ENCODE measurements around the gene KIF24.
"Not testable (repeated sequence)": the region's sequence is repeated elsewhere in the genome, so short reads cannot be mapped to it uniquely, and the experiment has no call there.

KIF24 gene

DNA sequence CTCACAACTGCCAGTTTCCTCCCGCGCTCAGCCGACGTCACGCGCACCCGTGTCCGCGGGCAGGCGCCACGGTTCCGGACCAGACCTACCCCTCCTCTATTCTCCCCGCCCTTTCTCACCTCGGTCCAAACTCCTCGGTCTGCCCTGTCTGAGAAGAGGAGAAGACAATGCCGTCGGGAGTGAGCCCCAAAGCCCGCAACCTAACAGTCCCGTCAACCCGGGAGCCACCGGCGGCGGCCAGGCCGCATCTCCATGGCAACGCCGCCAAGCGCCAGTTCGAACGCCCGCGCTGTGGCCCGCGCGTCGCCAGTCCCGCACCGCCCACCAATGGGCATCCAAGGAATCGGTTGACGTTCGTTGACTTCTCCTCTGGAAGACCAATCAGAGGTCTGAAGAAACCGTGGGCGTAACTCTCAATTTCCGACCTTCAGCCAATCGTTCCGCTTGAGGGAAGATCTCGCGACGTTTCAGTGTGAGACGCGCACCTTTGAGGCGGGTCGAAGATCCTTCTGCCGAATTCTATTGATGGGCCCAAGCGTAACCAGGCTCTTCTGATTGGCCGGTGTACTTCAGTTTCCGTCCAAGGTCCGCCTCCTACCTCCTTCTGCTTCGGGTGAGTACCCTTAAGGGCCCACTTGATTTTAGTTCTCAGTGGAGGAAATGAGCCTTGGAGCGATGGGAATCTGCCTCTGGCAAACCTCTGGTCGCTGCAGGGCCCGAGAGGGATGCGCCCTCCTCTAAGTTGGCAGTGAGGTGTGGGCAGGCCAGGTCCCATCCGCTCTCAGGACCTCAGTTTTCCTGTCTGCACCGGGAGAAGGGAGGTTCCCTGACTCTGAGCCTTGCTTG, at the start of gene KIF24, which contains the start of gene NUDT2:
TSS of gene KIF24 (minus strand) at position 282 of the 846 bp plus-strand sequence. CDS start 17,922 bp downstream, outside the sequence.
TSS of gene NUDT2 (plus strand) at position 583 of the 846 bp plus-strand sequence. CDS start 9,471 bp downstream, outside the sequence.
- peak; percentile 100 for DNase-seq (ENCODE audit: low read depth in 2 of 2)

DNA sequence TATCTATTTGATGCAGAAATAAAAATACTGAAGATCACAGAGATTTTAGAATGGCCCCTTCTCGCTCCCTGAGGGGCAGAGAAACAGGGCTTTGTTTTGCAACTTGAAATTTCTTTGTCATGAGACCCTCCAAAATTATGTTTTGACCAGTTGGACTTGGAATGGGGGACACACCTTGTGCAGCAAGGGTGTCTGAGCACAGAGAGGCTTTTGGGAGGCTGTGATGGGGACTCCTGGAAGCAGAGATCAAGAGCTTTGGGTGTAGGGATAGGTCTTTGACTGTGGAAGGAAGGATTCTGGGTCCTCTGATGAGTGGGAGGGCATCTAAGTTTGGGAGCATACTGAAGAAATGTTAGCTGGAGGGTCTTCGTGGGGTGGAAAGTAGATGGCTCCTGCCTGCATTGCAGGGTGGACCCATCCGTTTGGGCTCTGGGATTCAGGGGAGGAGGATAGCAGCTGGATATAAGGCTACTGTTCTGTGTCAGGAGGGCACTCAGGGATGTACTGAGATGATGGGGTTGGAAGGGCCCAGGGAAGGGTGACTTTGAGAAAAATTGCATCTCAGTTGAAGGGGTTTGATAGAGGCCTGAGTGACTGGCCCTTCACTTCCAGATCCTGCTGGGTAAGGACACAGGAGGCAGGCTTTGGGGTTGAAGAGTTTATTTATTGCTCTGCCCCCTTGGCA, 49.5 kb upstream of the KIF24 start:
- DNase-seq (ENCODE audit: low read depth in 2 of 2), result no peak

- no peak for DNase-seq (ENCODE audit: low read depth in 2 of 2)
Observed at GRCh38 chr9:34377404-34377746, 48.3 kb upstream of the KIF24 start.

- DNase-seq (ENCODE audit: low read depth in 2 of 2), result peak; percentile 28 to 39
Observed at GRCh38 chr9:34376596-34377403, 47.7 kb upstream of the KIF24 start, which contains the start of gene MYORG. TSS of gene MYORG (minus strand) at chr9:34376898. CDS start at chr9:34372943, 3,955 bp downstream.

GRCh38 chr9:34375901-34376595, 47.0 kb upstream of the KIF24 start:
- DNase-seq (ENCODE audit: low read depth in 2 of 2), result no peak

DNA sequence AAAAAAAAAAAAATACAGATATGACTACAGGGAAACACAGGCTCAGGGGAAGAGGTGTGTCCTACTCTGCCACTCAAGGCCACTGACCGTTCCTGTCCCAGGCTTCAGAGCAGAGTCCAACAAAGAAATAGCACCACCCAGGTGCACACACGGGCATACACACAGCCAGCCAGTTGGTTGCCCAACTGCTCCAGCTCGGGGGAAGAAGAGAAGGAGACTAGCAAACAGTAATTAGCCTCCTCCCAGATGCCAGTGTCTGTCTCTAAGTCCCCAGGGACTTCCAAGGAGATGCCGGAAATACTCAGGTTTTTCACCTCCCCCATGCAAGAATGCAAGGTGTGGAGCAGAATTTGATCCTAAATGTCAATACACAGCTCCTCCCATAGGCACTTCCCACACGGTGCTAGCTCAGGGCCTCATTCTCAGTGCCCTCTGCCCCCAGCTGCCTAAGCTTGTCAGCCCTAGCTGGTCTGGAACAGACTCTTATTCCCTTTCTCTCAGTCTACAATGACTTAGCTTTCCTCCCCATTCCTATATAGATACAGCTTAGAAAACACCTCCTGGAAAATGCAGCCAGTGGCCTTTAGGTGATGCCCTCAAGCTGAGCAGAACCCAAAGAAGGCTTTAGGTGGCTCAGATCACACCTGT, 46.0 kb upstream of the KIF24 start:
- no peak for DNase-seq (ENCODE audit: low read depth in 2 of 2)

GRCh38 chr9:34374339-34374738, 45.3 kb upstream of the KIF24 start:
- DNase-seq (ENCODE audit: low read depth in 2 of 2), result no peak

DNA sequence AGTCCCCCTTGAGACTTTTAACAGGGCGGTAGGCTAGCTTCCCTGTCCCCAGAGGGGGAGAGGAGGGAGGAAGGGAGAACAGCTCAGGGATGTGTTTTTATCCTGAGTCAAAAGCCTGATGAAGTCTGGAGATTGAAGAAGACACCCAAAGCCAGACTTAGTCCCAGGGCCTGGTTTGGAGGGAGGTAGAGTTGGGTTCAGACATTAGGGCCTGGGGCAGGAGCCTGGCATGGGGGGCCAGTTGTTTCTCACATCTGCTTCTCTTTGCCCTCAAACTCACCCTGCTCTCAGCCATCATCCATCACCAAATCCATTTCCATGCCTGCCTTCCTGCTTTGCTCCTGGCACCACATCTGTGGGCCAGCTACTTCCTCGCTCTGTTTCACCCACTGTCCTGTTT, 44.7 kb upstream of the KIF24 start:
- no peak for DNase-seq (ENCODE audit: low read depth in 2 of 2)

DNA sequence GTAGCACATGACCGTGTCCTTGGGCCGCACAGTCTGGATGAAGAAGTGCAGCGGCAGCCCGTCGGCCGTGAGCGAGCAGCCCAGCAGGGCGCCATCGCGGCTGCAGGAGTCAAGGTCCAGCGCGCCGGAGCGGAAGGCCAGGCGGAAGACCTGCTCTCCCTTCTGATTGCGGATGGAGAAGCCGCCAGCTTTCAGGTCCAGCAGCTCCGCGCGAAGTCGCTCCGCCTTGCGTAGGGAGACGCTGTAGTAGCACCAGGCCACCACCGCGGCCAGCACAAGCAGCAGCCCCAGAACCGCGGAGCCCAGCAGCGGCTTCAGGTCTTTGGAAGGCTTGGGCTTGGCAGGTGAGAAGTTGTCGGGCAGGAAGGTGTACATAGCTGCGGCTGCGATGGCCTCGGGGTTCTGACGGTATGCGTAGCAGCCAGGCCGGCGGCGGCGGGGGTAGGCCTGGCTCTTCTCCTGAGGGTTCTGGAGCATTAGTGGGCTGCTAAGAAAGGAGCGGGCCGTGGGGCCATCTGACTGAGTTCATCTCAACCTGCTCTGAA, 43.5 kb upstream of the KIF24 start:
- DNase-seq (ENCODE audit: low read depth in 2 of 2), result no peak

GRCh38 chr9:34371886-34372466, 42.9 kb upstream of the KIF24 start:
- no peak for DNase-seq (ENCODE audit: low read depth in 2 of 2)

- no peak for DNase-seq (ENCODE audit: low read depth in 2 of 2)
Observed at GRCh38 chr9:34370970-34371880, 42.2 kb upstream of the KIF24 start.

DNA sequence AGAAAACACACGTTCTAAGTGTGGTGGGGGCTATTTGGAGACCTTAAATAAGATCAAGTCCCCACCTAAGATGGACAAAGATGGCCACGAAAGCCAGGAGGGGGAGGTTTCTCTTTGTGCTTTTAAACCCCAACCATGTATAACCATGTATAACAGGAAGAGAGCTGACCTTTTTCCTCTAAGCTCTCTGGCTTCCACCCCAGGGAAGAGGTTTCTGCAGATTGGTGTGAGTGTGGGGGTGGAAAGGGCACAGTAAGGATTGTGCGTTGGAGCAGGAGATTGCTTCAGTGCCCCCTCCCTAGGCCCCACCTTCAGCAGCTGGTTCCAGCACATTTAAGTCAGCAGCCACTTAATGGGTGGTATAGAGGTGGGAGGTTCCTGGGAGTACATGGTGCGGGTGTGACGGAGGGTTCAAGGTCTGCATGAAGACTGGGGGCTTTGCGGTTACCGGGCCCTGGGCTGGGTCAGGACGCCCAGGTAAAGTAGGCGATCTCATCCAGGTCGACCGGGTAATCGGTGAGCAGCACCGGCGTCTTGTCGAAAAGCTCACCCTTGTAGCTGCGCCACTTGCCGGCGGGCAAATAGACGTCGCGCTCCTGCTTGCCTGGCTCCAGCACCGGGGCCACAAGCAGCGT, 41.4 kb upstream of the KIF24 start:
- no peak for DNase-seq (ENCODE audit: low read depth in 2 of 2)

DNA sequence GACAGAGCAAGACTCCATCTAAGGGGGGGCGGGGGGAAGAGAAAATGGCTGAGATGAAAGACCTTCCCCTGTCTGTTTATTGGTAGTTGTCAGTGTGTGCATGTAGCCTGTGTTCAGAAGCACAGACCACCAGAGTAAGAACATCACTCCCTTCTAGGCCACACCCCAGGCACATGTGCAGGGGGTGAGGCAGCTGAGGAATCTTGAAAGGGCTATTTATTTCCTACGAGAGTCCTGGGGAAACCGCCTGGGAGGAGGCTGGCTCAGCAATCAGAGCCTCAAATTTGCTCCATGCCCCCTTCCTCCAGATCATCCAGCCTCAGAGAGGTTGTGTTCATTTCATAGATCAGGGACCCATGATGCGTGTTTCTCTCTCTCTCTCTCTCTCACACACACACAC, 40.6 kb upstream of the KIF24 start:
- no peak for DNase-seq (ENCODE audit: low read depth in 2 of 2)

GRCh38 chr9:34368796-34369195, 39.7 kb upstream of the KIF24 start:
- DNase-seq (ENCODE audit: low read depth in 2 of 2), result not testable (repeated sequence)

DNA sequence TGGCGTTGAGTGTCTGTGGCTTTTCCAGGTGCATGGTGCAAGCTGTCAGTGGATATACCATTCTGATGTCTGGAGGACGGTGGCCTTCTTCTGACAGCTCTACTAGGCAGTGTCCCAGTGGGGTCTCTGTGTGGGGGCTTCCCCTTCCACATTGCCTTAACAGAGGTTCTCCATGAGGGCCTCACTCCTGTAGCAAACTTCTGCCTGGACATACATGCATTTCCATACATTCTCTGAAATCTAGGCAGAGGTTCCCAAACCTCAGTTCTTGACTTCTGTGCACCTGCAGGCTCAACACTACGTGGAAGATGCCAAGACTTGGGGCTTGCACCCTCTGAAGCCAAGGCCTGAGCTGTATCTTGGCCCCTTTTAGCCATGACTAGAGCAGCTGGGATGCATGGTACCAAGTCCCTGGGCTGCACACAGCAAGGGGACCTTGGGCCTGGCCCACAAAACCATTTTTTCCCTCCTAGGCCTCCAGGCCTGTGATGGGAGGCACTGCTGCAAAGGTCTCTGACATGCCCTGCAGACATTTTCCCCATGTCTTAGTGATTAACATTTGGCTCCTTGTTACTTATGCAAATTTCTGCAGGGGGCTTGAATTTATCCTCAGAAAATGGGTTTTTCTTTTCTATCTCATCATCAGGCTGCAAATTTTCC, 38.8 kb upstream of the KIF24 start:
- not testable (repeated sequence) for DNase-seq (ENCODE audit: low read depth in 2 of 2)

- no peak for DNase-seq (ENCODE audit: low read depth in 2 of 2)
Observed at GRCh38 chr9:34366365-34366764, 37.3 kb upstream of the KIF24 start.

DNA sequence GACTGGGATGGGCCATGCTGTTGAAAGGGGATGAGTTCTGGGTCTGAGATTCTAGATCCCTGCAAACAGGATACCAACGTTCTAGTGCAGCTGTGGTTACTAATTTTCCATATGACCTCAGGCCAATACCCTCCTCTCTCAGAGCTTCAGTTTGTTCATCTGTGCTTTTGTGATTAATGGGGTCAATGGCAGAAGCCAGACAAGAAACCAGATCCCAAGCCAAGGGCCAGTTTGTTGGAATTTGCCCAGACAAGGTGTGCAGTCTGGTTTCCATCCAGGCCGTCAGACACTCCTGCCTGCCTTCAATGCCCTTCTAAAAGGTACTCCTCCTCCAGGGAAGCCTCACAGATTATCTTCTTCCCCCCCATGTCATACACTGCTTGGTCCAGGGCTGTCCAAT, 36.2 kb upstream of the KIF24 start:
- no peak for DNase-seq (ENCODE audit: low read depth in 2 of 2)

Data from fibroblast of skin of left biceps (primary cell).